ENCODE results near the gene CAB39L. TPM values are rescaled to one million over a fixed set of nuclear protein-coding genes. Genes with fewer than 3 reads are reported as not detected.

Gene CAB39L
- total and polyA plus RNA-seq, 4 donors = 1.8 to 5.1 (median 2.1) TPM

DNA sequence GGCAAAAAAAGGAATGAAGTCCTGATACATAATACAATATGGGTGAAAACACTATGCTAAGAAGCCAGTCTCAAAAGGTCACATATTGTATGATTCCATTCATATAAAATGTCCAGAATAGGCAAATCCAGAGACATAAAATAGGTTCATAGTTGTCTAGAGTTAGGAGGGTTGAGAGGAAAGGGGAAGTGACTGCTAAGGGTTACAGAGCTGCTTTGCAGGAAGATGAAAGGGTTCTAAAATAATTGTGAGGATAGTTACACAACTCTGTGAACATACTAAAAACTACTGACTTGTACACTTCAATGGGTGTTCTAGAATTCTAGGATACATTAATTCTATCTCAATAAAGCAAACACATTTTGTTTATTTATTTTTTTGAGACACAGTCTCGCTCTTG, 25.7 kb downstream of the CAB39L start:
- H3K27ac ChIP-seq (ENCODE audit: low read depth in 1 of 2, low read length in 2 of 2) = no peak overlapping the region
- H3K9me3 ChIP-seq (ENCODE audit: control insufficient read depth in 4 of 4, low read length in 3 of 4) = no peaks in the 10 kb centered on the region
- no peaks in the 10 kb centered on the region for H3K4me1 ChIP-seq (ENCODE audit: control insufficient read depth in 4 of 4, insufficient read depth in 4 of 4, low read length in 3 of 4)
- no peak for DNase-seq (ENCODE audit: low spot score)
- no peaks in the 10 kb centered on the region for H3K27me3 ChIP-seq (ENCODE audit: control insufficient read depth in 4 of 4, insufficient read depth in 4 of 4, low read length in 3 of 4)
- no peak overlapping the region for H3K9ac ChIP-seq (ENCODE audit: low read depth in 1 of 2, low read length in 2 of 2)
- 84% methylated on average over 1 of the region's 1 CpG for WGBS
- no peak overlapping the region for H3K4me3 ChIP-seq (ENCODE audit: low read depth in 1 of 3, low read length in 3 of 3)
- no peak for TF ChIP-seq HNF4A (conservative IDR thresholded peaks at IDR 0.05)
- TF ChIP-seq RAD21 (IDR thresholded peaks at IDR 0.05) = no peak
- TF ChIP-seq YY1 (IDR thresholded peaks at IDR 0.05) = no peak
- no peak for TF ChIP-seq FOXA2 (IDR thresholded peaks at IDR 0.05)
- no peak for TF ChIP-seq HNF4G (IDR thresholded peaks at IDR 0.05)
- TF ChIP-seq, protein P1, sequence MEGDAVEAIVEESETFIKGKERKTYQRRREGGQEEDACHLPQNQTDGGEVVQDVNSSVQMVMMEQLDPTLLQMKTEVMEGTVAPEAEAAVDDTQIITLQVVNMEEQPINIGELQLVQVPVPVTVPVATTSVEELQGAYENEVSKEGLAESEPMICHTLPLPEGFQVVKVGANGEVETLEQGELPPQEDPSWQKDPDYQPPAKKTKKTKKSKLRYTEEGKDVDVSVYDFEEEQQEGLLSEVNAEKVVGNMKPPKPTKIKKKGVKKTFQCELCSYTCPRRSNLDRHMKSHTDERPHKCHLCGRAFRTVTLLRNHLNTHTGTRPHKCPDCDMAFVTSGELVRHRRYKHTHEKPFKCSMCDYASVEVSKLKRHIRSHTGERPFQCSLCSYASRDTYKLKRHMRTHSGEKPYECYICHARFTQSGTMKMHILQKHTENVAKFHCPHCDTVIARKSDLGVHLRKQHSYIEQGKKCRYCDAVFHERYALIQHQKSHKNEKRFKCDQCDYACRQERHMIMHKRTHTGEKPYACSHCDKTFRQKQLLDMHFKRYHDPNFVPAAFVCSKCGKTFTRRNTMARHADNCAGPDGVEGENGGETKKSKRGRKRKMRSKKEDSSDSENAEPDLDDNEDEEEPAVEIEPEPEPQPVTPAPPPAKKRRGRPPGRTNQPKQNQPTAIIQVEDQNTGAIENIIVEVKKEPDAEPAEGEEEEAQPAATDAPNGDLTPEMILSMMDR (IDR thresholded peaks at IDR 0.05; ENCODE audit: low read depth, low read length, missing input control) = no peak
- no peak for TF ChIP-seq EGR1 (IDR thresholded peaks at IDR 0.05; ENCODE audit: low read depth in 2 of 2)
- TF ChIP-seq SP1 (IDR thresholded peaks at IDR 0.05) = no peak
- TF ChIP-seq, protein P2, sequence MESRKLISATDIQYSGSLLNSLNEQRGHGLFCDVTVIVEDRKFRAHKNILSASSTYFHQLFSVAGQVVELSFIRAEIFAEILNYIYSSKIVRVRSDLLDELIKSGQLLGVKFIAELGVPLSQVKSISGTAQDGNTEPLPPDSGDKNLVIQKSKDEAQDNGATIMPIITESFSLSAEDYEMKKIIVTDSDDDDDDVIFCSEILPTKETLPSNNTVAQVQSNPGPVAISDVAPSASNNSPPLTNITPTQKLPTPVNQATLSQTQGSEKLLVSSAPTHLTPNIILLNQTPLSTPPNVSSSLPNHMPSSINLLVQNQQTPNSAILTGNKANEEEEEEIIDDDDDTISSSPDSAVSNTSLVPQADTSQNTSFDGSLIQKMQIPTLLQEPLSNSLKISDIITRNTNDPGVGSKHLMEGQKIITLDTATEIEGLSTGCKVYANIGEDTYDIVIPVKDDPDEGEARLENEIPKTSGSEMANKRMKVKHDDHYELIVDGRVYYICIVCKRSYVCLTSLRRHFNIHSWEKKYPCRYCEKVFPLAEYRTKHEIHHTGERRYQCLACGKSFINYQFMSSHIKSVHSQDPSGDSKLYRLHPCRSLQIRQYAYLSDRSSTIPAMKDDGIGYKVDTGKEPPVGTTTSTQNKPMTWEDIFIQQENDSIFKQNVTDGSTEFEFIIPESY (IDR thresholded peaks at IDR 0.05) = no peak
- TF ChIP-seq FOXA1 (IDR thresholded peaks at IDR 0.05) = no peak
- TF ChIP-seq, protein P3, sequence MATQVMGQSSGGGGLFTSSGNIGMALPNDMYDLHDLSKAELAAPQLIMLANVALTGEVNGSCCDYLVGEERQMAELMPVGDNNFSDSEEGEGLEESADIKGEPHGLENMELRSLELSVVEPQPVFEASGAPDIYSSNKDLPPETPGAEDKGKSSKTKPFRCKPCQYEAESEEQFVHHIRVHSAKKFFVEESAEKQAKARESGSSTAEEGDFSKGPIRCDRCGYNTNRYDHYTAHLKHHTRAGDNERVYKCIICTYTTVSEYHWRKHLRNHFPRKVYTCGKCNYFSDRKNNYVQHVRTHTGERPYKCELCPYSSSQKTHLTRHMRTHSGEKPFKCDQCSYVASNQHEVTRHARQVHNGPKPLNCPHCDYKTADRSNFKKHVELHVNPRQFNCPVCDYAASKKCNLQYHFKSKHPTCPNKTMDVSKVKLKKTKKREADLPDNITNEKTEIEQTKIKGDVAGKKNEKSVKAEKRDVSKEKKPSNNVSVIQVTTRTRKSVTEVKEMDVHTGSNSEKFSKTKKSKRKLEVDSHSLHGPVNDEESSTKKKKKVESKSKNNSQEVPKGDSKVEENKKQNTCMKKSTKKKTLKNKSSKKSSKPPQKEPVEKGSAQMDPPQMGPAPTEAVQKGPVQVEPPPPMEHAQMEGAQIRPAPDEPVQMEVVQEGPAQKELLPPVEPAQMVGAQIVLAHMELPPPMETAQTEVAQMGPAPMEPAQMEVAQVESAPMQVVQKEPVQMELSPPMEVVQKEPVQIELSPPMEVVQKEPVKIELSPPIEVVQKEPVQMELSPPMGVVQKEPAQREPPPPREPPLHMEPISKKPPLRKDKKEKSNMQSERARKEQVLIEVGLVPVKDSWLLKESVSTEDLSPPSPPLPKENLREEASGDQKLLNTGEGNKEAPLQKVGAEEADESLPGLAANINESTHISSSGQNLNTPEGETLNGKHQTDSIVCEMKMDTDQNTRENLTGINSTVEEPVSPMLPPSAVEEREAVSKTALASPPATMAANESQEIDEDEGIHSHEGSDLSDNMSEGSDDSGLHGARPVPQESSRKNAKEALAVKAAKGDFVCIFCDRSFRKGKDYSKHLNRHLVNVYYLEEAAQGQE (IDR thresholded peaks at IDR 0.05) = no peak
- TF ChIP-seq, protein P4, sequence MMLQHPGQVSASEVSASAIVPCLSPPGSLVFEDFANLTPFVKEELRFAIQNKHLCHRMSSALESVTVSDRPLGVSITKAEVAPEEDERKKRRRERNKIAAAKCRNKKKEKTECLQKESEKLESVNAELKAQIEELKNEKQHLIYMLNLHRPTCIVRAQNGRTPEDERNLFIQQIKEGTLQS (IDR thresholded peaks at IDR 0.05) = no peak
- TF ChIP-seq, protein P5, sequence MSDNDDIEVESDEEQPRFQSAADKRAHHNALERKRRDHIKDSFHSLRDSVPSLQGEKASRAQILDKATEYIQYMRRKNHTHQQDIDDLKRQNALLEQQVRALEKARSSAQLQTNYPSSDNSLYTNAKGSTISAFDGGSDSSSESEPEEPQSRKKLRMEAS (IDR thresholded peaks at IDR 0.05) = no peak
- TF ChIP-seq TAF1 (conservative IDR thresholded peaks at IDR 0.05) = no peak
- TF ChIP-seq JUND (IDR thresholded peaks at IDR 0.05) = no peak
- no peak for TF ChIP-seq RXRA (IDR thresholded peaks at IDR 0.05)
- no peak for TF ChIP-seq NR2F2 (IDR thresholded peaks at IDR 0.05)
- no peak for TF ChIP-seq GABPA (IDR thresholded peaks at IDR 0.05 in 1 of 2, conservative IDR thresholded peaks at IDR 0.05 in 1 of 2)
- no peaks in the 10 kb centered on the region for H3K36me3 ChIP-seq (ENCODE audit: control insufficient read depth in 4 of 4, insufficient read depth in 3 of 4, low read depth in 1 of 4, low read length in 3 of 4)

Data from liver (tissue), 9 donors.